Activated T-helper 1 cell treated with anti-CD3 and anti-CD28 coated beads, Interleukin-12 subunit alpha, Interleukin-12 subunit beta, Interleukin-2, Interleukin-4 antibody, amounts not matched to agents 30 ng/mL and 10 ng/mL and 1 ng/mL, durations not matched to agents 14 hours and 24 hours and 36 hours (primary cell): ENCODE data around the gene HDAC1. TPM values are rescaled to one million over a fixed set of nuclear protein-coding genes. Genes with fewer than 3 reads are reported as not detected.

Experiments
- DNase-seq: peaks from one replicate; pipeline ENCODE4 v3.0.0; 2021; ENCODE audit warnings: low spot score
- H3K27ac Mint-ChIP-seq: one replicate; pipeline ENCODE4 v1.8.0; 2021; ENCODE audit warnings: mild to moderate bottlenecking, mixed read lengths
- H3K27me3 Mint-ChIP-seq: one replicate; pipeline ENCODE4 v1.8.0; 2022; ENCODE audit warnings: mild to moderate bottlenecking, moderate library complexity, mixed read lengths; ENCODE audit not compliant: insufficient read depth
- H3K36me3 Mint-ChIP-seq: one replicate; pipeline ENCODE4 v1.8.0; 2021; ENCODE audit warnings: low read depth, mixed read lengths
- H3K4me1 Mint-ChIP-seq: one replicate; pipeline ENCODE4 v1.8.0; 2021; ENCODE audit warnings: low read depth, mixed read lengths
- H3K4me3 Mint-ChIP-seq: one replicate; pipeline ENCODE4 v1.8.0; 2021; ENCODE audit warnings: mild to moderate bottlenecking, moderate library complexity, mixed read lengths
- H3K9me3 Mint-ChIP-seq: one replicate; pipeline ENCODE4 v1.8.0; 2021; ENCODE audit warnings: mixed read lengths
- intact Hi-C: fragments of 100-400 bp; cut with micrococcal nuclease; formaldehyde crosslinking; loops from one replicate; pipeline ENCODE4 v1.15.1; 2024
- total RNA-seq: library from RNA; stranded (reverse); gene quantifications from 2 replicates; pipeline ENCODE4 v1.2.3, GENCODE V29; 2022

HDAC1 gene
- total RNA-seq, 1 donor from 2014 or later: 177 TPM

- Mint-ChIP-seq H3K9me3 (no peaks in the 10 kb centered on the region), H3K27ac (peak within 1 kb of the TSS; percentile 67), H3K36me3 (peaks cover 21% of the 10 kb centered on the region), H3K4me1 (peaks cover 52% of the 10 kb centered on the region), H3K4me3 (peak within 1 kb of the TSS; percentile 88), H3K27me3 (no peaks in the 10 kb centered on the region)
- intact Hi-C loops: loop anchor here (2.0 to 10.0 kb wide), 5 partner anchors 15 to 401 kb away; partner anchors contain the start of genes LCK, PTP4A2 and TMEM39B
- DNase-seq: peak; percentile 80
Measured at GRCh38 chr1:32335790-32336590, 44.1 kb downstream of the HDAC1 start, which contains the start of gene MARCKSL1. Gene MARCKSL1, minus strand, starts transcription at chr1:32336233. Its CDS starts 200 bp downstream, at chr1:32336033.

DNA sequence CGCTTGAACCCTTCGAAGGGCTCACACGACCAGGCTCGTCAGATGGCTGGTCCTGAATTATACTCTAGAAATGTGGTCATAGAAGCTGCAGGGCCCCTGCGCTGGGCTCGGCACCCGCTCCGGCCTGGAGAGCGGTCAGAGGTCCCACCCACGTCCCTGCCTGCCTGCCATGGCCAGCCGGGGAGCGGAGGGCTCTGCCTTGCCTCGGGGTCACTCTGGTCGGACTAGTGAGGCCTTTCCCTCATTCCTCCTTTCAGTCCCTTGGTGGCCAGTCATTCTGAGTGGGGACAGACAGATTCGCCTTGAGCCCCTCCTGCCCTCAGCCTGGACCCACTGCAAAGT is 44.7 kb downstream of the HDAC1 start:
- Mint-ChIP-seq H3K4me3 (peak overlapping the region; percentile 68), H3K27ac (no peak overlapping the region), H3K4me1 (peaks cover 52% of the 10 kb centered on the region), H3K27me3 (no peaks in the 10 kb centered on the region), H3K9me3 (no peaks in the 10 kb centered on the region), H3K36me3 (peaks cover 16% of the 10 kb centered on the region)
- intact Hi-C loops: loop anchor here (2.0 to 10.0 kb wide), 3 partner anchors 86 to 402 kb away; partner anchors contain the start of genes LCK, PTP4A2 and TMEM39B
- DNase-seq: no peak

- Mint-ChIP-seq H3K27me3 (no peaks in the 10 kb centered on the region), H3K4me3 (peak overlapping the region; percentile 68), H3K4me1 (peaks cover 52% of the 10 kb centered on the region), H3K27ac (no peak overlapping the region), H3K9me3 (no peaks in the 10 kb centered on the region), H3K36me3 (peaks cover 10% of the 10 kb centered on the region)
- DNase-seq: peak; percentile 72
- intact Hi-C loops: loop anchor here (1.0 to 10.0 kb wide), 7 partner anchors 14 to 402 kb away; partner anchors contain the start of genes BSDC1, HDAC1, LCK and PTP4A2
Measured at GRCh38 chr1:32336963-32337675, 45.2 kb downstream of the HDAC1 start.

DNA sequence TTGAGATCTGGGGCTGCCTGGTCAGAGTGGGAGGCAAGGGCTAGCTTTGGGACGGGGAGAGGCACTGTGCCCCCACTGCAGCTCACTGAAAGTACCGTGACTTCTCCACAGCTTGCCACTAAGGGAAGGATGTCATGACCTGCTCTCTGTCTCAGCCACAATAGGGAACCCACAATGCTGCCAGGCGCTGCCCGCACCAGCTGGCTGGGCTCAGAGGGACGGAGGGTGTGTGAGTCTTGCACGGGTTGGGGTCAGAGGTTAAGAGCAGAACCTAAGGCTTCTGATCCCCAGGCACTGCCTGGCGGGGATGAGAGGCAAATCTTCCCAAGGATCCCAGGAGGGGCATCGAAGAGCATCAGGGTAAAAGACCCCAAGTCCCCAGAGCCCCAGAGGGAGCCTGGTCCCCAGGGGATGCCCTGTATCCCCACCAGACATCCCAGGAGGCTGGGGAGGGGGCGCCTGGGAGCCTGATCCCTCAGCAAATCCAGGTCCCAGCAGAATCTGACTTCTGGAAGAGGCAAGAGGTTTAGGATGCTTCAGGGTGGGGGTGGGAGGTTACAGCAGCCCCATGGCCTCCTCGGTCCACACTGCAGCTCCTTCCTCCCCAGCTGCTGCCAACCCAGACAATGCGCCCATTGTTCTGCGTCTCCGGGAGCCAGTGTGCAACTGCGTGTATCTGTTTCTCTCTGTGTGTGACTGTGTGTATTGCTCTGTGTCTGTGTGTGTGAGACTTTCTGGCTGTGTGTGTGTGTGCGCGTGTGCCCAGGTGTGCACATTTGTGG is 46.2 kb downstream of the HDAC1 start:
- peaks cover 4% of the 10 kb centered on the region for H3K27me3 Mint-ChIP-seq
- no peak overlapping the region for H3K4me3 Mint-ChIP-seq
- H3K27ac Mint-ChIP-seq: peak overlapping the region; percentile 6
- DNase-seq: no peak
- intact Hi-C loops: loop anchor here (1.0 to 10.0 kb wide), 7 partner anchors 13 to 403 kb away; partner anchors contain the start of genes BSDC1, HDAC1, LCK and PTP4A2
- no peaks in the 10 kb centered on the region for H3K9me3 Mint-ChIP-seq
- peaks cover 59% of the 10 kb centered on the region for H3K4me1 Mint-ChIP-seq
- peaks cover 10% of the 10 kb centered on the region for H3K36me3 Mint-ChIP-seq

DNA sequence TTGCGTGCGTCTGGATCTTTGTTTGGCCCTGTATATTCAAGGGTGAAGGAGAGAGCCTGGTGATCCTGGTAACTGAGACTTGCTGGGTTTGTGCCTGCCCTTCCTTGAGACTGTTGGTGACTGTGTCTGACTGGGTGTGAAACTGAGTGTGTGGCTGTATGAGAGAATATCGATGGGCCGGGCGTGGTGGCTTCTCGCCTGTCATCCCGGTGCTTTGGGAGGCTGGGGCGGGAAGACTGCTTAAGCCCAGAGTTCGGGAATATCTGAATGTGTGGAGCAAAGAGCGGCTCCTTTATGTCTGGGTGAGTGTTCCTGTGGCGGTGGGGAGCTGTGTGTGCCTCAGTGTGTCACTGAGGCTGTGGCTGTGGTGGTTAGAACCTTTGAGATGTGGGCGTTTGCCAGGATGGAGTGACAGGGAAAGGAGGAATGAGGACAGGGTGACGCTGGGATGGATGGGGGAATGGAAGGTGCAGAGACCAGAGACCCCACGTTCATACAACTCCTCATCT is 46.8 kb downstream of the HDAC1 start:
- peaks cover 6% of the 10 kb centered on the region for H3K36me3 Mint-ChIP-seq
- DNase-seq: no peak
- no peak overlapping the region for H3K4me3 Mint-ChIP-seq
- H3K9me3 Mint-ChIP-seq: no peaks in the 10 kb centered on the region
- peaks cover 54% of the 10 kb centered on the region for H3K4me1 Mint-ChIP-seq
- no peak overlapping the region for H3K27ac Mint-ChIP-seq
- intact Hi-C loops: loop anchor here (10.0 kb wide), 1 partner anchor 404 kb away; the partner anchor contains the start of gene PTP4A2
- H3K27me3 Mint-ChIP-seq: peaks cover 4% of the 10 kb centered on the region

DNA sequence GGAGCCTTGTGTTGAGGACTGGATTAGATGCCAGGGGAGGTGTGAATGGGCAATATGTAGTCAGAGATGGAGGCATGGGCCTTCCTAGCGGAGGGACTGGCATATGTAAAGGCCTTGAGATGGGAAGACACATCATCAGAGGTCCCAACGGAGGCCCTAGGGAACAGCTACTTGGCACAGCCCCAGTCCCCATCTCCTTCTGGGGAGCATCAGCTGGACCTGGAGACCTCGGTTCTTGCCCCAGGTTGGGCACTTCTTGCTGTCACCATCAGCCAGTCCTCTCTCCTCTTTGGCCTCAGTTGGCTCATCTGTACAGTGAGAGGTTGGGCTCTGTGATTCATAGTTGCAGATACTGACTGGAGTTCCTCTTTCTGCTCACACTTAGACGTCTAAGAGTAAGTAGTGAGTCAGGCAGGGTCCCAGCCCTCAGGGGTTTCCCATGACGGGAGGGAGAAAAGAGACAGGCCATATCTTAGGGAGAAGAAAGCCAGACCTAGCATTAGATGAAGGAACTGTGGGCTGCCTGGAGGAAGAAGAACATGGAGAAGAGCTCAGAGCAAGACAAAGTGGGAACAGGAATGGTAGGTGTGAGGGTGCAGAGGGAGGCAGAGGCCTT is 47.6 kb downstream of the HDAC1 start:
- DNase-seq: no peak
- Mint-ChIP-seq H3K4me1 (peaks cover 46% of the 10 kb centered on the region), H3K36me3 (peaks cover 2% of the 10 kb centered on the region), H3K27ac (no peak overlapping the region), H3K27me3 (peaks cover 4% of the 10 kb centered on the region), H3K9me3 (no peaks in the 10 kb centered on the region), H3K4me3 (no peak overlapping the region)
- intact Hi-C loops: loop anchor here (10.0 kb wide), 1 partner anchor 405 kb away; the partner anchor contains the start of gene PTP4A2

DNA sequence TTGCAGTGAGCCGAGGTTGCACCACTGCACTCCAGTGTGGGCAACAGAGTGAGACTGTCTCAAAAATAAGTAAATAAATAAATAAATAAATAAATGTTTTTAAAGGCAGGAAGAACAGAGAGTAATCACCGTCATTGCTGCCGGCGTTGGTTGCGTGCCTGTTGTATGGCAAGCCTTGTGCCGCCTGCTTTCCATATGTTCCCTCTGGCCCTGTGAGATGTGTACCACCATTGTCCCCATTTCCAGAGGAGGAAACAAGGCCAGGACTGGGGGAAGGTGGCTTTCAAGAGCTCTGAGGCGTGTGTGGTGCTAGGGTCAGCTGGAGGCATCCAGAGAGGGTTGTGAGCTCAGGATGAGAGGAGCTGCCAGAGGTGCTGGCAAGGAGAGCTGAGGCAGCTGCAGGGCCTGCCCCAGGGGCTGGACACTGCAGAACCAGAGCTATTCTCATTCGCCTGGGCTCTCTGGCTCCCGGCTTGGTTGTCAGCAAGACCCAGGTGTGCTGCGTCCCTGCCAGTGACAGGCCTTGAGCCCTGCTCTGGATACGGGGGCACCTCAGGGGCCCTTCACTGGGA is 49.4 kb downstream of the HDAC1 start:
- H3K4me1 Mint-ChIP-seq: peaks cover 40% of the 10 kb centered on the region

DNA sequence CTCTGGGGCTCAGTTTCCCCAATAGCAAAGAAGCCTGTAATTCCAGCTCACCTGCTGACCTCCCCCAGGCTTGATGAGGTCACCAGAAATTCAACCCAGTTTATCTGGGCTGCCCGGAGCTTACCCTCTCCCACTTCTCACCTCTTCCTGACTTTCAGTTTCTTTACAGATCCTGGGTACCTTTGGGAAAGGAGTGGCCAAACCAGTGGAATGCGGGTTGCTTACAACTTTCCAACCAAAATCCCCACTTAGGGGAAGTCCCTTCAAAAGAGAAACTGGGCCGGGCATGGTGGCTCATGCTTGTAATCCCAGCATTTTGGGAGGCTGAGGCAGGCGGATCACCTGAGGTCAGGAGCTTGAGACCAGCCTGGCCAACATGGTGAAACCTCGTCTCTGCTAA is 50.1 kb downstream of the HDAC1 start:
- Mint-ChIP-seq H3K36me3 (peaks cover 2% of the 10 kb centered on the region), H3K9me3 (no peaks in the 10 kb centered on the region), H3K27ac (no peak overlapping the region), H3K4me1 (peaks cover 37% of the 10 kb centered on the region), H3K4me3 (no peak overlapping the region), H3K27me3 (peaks cover 12% of the 10 kb centered on the region)
- intact Hi-C loops: loop anchor here (1.0 kb wide), 1 partner anchor 9 kb away; no protein-coding TSS in a partner anchor
- DNase-seq: no peak

More for the DNA sequence above, 49.4 kb downstream of the HDAC1 start:
- Mint-ChIP-seq H3K4me3 (no peak overlapping the region), H3K36me3 (peaks cover 2% of the 10 kb centered on the region), H3K9me3 (no peaks in the 10 kb centered on the region), H3K27ac (no peak overlapping the region), H3K27me3 (peaks cover 7% of the 10 kb centered on the region)
- intact Hi-C loops: no loop called here
- no peak for DNase-seq

GRCh38 chr1:32342704-32343103 is 50.8 kb downstream of the HDAC1 start:
- H3K36me3 Mint-ChIP-seq: peaks cover 2% of the 10 kb centered on the region

GRCh38 chr1:32345289-32345827 is 53.5 kb downstream of the HDAC1 start:
- peaks cover 29% of the 10 kb centered on the region for H3K4me1 Mint-ChIP-seq
- peaks cover 15% of the 10 kb centered on the region for H3K27me3 Mint-ChIP-seq
- H3K27ac Mint-ChIP-seq: no peak overlapping the region
- H3K9me3 Mint-ChIP-seq: no peaks in the 10 kb centered on the region
- no peaks in the 10 kb centered on the region for H3K36me3 Mint-ChIP-seq
- intact Hi-C loops: no loop called here
- no peak for DNase-seq
- H3K4me3 Mint-ChIP-seq: no peak overlapping the region

More at GRCh38 chr1:32342704-32343103, 50.8 kb downstream of the HDAC1 start:
- peak overlapping the region; percentile 54 for H3K27ac Mint-ChIP-seq
- no peak for DNase-seq
- intact Hi-C loops: loop anchor here (1.0 kb wide), 1 partner anchor 9 kb away; no protein-coding TSS in a partner anchor
- H3K9me3 Mint-ChIP-seq: no peaks in the 10 kb centered on the region
- peaks cover 30% of the 10 kb centered on the region for H3K4me1 Mint-ChIP-seq
- H3K27me3 Mint-ChIP-seq: peaks cover 15% of the 10 kb centered on the region
- H3K4me3 Mint-ChIP-seq: no peak overlapping the region

- no peak for DNase-seq
- Mint-ChIP-seq H3K9me3 (no peaks in the 10 kb centered on the region), H3K36me3 (no peaks in the 10 kb centered on the region), H3K27ac (no peak overlapping the region), H3K27me3 (peaks cover 15% of the 10 kb centered on the region), H3K4me3 (no peak overlapping the region), H3K4me1 (peaks cover 35% of the 10 kb centered on the region)
- intact Hi-C loops: no loop called here
Measured at GRCh38 chr1:32346532-32347157, 54.8 kb downstream of the HDAC1 start.
